GM18873 (cell line): ENCODE data around the gene DLX1.
"Not testable (repeated sequence)": the region's sequence is repeated elsewhere in the genome, so short reads cannot be mapped to it uniquely, and the experiment has no call there.

ENCODE experiments used
- ATAC-seq: cut with Tn5 transposase; IDR thresholded peaks from one replicate; pipeline ENCODE4 v1.9.1; 2021; ENCODE audit warnings: mild to moderate bottlenecking, moderate library complexity, moderate number of reproducible peaks; ENCODE audit not compliant: unreplicated experiment, low FRiP score

The DLX1 gene

DNA sequence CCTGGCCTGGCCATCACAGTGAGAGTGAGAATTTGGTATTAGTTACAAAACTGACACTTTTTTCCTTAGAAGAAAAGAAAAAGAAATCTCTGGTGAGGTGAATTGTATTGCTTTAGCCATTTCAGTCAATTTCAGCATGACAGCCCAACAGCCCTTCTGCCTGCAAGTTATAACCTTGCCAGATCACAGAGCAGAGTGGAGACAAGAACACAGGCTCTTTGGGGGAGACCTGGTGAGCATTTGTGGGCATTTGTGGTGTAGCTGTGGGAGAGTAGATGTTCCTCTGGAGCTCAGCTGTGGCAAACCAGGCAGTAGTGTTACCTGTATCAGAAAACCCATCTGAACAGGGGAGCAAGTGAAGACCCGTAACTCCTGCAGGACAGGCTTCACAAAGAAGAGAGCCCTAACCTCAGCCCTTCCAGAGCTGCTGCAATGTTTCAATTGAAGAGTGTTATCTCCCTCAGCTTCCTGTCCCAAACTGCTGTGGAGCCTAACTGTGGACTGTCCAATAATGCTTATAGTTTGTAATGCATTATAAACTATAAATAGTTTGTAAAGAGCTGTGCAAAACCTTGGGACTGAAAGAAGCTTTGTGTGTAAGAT, 22.8 kb upstream of the DLX1 start:
- no peak for ATAC-seq

DNA sequence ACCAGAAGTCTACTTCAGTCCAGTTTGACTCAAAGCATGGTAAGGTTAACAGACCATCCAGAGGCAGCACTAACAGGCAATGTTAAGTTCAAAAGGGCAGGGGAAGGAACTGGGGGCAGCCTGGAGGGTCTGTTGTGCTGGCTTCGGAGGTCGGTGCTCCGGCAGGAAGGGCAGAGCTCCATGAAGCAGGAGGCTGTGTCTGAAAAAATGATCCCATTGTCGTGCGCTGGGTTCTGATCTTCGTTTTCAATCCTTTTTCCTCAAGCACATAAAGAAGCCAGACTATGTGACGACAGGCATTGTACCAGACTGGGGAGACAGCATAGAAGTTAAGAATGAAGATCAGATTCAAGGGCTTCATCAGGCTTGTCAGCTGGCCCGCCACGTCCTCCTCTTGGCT, 21.9 kb upstream of the DLX1 start:
- no peak for ATAC-seq

DNA sequence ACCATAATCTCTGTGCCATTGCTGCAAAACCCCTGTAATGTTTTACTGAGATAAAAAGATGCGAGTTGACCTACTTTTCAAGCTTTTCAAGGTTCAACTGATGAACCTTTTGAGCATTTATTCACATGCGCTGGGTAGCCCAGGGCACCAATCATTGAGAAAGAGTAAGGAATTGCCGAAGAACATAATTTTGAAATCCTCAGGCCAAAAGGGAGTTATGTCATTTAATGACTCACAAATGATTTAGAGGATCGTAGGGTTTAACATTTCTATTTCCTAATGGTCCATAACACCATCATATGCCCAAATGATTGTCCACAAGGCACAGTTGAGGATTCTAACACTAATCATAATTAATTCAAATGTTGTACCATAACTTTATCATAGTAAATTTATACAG, 20.2 kb upstream of the DLX1 start:
- no peak for ATAC-seq

DNA sequence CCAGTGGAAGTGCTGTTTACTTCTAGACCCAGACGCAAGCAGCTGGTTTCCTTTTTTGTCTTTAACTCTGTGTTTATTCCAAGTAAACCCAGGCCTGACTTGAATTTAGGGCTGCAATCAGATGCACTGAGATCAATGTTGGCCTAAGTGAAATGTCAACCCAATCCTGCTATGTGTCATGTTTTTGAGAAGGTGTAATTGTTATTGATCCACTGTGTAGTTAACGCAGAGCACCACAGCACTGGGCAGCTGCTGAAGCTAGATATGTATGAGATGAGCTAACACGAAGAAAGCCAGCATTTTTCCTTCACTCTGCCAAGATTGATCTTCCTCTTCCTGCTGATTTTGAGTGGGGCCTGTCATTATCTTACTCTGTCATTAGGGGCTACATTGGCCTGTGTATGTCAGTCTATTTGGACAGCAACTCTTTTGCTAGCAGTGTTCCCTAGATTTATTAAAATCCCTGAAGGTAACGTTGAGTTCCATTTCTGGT, 18.9 kb upstream of the DLX1 start:
- ATAC-seq, result no peak

DNA sequence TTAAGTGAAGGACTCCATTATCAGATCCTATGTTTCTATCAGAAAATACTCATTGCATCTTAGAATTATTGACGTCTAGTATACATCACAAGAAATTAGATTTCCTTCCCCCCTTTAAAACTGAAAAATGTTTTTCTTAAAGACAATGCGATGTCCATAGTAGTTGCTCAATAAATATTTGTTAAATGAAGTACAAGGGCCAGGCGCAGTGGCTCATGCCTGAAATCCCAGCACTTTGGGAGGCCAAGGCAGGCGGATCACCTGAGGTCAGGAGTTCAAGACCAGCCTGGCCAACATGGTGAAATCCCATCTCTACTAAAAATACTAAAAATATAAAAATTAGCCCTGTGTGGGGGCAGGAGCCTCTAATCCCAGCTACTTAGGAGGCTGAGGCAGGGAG, 17.4 kb upstream of the DLX1 start:
- not testable (repeated sequence) for ATAC-seq

DNA sequence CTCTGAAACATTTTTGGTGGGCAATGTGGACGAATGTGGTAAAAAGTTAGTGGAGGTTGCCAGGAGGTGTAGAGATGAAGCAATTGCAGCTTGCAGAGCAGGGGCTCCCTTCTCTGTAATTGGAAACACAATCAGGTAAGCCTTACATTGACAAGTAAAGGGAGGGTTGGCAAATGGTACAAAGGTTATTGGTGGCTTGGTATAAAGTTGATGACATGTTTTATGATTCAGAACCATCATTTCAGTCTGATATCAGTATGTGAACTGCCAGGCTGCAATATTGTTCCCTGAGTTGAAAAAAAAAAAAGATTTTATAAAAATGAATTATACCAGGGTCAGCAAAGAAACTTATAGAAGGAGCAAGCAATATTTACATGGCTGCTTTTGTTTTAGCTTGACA, 14.4 kb upstream of the DLX1 start:
- no peak for ATAC-seq

DNA sequence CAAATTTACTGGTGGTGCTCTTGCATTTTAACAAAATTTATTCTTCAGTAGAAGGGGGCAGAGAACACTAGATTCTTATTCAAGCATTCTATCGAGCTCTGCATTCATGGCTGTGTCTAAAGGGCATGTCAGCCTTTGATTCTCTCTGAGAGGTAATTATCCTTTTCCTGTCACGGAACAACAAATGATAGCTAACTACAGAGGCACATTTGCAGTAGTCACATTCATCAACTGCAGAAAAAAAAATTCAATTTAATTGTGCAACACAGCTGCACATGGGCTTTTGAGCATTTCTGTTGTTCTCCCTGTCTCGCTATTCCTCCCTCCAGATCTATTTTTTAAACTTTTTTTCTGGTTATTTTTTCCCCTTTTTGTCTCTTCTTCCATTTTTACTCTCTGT, 13.0 kb upstream of the DLX1 start:
- no peak for ATAC-seq

DNA sequence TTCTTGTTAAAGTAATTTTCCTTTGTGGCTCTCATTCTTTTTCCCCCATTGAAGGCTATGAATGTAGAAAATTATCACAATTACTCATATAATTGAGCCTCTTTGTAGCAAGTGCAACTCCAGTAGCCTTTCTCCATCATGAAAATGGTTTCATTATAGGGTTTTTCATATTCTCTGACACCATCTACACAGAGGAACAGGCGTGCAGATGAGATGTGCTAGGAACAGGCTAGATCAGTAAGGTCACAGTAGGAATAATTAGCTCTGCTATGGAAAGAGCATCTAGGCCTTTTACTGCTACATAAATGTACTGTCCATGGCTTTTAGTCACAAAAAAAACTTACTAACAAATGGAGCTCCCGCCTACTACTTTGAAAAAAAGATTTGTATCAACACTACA, 12.6 kb upstream of the DLX1 start:
- ATAC-seq, result no peak

DNA sequence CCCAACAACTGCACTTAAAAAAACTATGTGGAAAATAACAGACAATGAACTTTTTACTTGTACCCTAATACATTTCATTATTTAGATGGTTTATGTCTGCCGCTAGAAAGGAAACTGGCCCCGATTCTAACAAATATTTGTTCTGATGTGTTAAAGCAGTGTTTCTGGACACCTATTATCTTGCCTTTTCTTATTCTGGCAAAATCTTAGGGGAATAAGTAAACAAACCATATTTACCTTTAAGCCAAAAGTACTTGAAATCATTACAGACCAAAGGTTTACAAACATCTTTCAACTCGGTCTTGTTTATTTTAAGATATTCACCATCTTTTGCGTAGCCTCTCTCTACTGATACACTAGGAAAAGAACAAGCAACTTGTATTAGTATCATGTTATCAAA, 11.8 kb upstream of the DLX1 start:
- no peak for ATAC-seq

DNA sequence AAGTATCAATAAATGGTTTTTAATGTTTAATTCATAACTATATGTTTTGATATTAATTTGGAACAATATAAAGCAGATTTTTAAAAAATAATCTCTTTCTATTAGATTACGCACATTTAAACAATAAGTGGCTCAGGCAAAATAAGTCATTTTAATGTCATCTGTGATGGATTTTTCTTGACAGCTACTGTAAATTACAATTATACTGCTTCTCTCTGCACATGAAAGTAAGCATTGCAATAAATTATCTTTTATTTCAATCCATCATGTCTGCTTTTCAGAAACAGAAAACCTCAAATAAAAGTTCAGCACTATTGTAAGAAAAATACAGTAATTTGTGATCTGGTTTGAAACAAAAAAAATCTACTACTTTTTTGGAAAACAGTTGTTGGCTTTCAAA, 11.1 kb upstream of the DLX1 start:
- ATAC-seq, result no peak

DNA sequence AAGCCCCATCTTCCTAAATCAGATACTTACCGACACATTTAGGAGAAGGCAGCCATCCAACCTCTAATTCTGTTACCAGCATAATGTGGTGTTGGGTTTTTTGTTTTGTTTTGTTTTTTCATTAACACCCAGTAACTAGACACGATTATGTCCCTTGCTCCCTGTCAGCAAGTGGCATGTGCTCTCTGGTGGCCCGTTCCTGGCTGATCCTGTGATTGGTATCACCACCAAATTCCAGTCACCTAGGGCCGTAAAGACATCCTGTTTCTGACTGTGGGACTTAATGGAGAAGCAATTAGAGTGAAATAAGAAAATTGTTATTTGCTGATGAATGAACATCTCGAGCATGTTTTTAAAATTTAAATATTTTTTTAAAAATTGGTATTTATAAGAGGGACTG, 5.9 kb upstream of the DLX1 start:
- no peak for ATAC-seq

DNA sequence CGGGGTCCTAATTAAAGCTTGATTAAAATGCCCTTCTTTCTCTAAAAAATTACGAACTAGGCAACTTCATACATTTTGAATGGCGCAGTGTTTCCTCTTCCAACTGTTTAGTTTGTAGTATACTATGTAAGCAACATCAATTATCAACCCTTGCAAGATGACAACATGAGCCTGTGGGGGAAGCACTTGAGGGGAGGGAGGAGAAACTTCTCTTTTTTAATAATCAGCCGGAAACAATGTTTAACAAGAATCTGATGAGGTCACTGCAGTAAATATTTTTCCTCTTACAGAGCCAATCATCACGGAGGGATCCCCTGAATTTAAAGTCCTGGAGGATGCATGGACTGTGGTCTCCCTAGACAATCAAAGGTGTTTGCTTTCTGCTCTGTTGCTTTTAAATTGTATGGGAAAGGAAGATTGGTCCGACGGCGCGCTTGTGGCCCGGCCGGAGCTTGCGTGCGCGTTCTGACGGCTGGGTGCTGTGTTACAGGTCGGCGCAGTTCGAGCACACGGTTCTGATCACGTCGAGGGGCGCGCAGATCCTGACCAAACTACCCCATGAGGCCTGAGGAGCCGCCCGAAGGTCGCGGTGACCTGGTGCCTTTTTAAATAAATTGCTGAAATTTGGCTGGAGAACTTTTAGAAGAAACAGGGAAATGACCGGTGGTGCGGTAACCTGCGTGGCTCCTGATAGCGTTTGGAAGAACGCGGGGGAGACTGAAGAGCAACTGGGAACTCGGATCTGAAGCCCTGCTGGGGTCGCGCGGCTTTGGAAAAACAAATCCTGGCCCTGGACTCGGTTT, 5.3 kb upstream of the DLX1 start:
- no peak for ATAC-seq

DNA sequence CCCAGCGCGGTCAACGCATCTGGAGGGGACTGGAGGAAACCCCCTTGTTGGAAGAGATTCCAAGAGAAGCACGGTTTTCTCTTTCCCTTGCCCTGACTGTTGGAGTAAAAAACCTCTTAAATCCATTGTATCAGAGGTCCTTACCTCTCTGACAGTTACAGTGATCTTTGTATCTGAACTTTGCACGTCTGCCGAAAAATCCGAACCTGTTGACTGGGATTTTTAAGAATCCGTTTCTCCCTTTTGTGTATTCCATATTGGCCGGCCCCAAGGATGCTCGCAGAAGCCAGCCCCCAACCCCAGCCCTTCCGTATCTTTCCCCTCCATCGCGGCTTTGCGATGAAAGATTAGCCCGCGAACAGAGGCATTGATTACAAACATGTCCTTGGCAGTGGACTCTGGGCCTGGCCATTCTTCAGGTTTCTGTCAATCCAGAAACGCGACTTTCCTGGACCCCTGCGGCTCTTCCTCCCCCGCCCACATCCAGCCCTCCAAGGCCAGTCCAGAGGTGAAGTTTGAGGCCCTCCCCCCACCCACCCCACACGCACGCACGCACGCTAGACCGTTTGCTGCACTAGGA, 4.6 kb upstream of the DLX1 start:
- ATAC-seq, result no peak

DNA sequence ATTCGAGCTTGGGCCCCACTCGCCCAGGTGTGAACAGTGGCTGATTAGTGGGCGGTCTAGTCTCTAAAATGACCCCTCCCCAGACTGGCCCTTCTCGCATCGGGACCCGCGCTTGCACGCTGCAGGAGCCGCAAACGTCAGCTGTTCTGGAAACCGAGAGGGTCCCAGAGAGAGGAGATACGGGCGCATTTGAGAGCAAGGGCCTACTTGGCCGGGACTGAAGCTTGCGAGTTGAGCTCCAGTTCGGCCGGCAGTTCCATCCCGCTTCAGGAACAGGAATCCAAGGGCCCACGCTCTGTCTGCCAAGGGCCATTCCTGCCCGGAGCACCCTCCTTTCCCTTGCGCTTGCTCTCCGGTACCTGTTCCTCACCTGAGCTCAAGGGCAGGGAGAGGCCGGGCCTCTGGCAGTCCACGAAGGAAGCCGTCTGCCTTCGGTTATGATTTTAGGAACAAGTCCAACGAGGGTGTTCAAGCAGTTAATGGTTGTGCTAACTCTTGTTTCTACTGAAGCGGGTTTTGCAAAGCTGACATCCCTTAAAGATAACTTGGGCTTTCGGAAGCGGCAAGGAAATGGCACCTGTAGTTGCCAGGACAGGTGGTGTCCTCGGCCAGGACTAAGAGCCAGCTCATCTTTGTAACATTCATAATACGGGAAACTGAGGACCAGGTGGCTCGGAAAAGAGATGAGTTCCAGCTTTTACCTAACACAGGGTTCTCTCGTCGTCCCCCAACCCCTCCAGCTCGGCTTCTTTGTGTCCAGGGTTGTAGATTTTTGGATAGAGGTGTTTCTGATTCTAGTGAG, 3.9 kb upstream of the DLX1 start:
- ATAC-seq, result no peak

DNA sequence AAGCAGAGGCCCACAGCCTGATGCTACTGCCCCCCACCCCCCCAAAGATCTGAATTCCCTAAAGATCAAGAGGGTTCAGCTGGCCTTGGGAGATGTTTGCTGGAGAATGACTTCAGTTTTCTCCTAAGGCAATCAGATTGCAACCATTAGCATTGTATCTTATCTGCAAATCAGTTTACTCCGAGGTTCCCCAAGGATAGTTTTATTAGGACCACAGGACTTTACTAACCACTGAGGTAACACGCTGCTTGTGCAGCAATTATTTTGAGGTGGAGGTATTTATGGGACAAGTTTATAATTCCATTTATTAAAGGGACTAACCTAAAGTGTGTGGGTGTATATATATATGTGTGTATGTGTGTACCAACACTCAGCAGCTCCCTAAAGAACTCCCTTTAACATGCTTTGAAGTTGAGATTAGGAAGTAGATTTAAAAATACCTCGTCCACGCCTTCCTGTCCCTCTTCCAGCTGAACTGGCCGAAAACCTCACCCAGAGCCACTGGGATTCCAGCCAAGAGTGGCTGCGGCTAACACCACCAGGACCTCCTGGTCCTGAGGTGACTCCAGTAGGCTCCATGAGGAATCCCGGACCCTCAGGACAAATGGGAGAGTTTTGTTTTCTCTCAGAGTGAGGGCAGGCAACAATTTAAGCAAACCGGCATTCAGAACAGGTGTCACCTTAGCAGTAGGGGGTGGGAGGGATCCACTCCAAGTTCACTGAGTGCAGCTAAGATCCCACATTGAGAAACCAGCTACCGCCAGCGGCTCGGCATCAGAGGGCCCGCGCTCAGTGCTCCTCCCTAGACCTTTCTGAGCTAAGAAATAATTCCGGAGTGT, 3.0 kb upstream of the DLX1 start:
- no peak for ATAC-seq

DNA sequence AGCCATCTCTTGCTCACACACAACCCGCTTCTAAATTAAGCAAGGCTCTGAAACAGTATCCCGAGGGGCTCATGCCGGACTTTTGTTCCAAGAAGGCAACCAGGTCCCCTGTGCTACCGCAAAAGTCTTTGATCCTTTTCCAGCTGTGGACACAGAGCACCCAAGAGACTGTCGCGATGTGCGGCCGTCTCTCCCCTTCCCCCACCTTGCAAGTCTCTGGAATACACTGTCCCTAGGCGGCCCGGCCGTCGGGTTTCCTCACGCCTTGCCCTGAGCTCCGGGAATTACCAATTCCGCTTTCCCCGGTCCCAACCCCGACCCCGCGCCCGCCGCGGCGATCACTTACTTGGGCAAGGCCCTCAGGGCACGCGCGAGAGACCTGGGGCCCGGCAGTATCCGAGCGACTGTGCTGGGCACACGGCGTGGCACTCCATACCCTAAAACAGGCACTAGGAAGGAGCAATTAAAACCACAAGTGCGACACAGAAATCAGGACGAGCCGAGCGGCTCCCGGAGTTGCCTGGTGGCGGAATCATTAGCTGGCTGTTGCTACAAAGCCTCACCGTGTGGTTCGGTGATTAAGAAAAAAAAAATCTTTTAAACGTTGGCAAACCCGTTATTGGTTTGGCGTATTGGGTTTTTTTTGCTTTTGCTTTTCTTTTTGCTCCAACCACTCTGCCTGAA, 2.2 kb upstream of the DLX1 start:
- no peak for ATAC-seq

DNA sequence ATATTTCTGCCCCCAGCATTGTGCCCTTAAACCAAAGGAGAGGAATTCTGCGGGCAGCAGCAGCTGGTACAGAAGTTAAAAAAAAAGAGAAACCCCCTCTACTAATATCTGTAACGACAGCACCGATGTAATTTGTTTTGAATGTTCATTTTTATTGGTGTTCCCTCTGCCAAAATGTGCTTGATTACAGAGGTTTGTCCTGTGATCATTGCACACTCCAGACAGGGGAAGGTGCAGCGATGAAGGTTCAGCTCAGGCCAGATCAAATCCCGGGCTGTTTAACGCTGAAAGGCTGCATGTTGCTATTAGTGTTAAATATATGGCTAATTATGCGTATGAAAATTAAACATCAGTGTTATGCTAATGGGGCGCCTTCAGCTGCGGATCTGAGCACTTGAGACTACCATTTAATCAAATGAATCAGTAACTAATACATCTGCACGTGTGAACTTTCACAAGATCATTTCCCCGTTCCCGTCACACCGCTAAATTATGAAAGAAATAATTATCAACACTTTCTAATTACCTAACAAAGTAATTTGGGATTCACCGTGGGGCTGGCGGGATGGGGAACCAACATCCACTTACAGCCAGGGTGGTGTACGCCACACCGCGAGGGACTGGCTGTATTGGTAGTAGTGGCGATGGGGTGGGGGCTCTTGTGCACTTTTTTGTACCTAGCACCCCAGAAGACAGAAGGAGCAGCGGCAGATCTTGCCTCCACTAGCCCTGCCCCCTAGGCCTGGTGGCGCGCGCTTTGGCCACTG, 1.5 kb upstream of the DLX1 start:
- no peak for ATAC-seq

DNA sequence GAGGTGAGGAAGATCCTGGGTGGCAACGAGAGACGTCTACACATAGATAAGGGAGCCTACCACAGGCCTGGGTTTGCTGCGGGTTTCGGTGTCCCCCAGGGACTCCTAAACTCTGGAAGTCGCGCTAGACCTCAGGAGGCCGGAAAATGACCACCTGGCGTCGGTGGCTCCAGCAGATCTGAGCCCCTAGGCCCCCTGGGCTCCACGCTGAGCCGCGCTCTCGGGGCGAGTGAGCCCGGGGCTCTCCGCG, 987 bp upstream of the DLX1 start:
- no peak for ATAC-seq
